OCI-LY7 (cell line): Measurements from ENCODE around the gene METTL26. TPM values are rescaled to one million over a fixed set of nuclear protein-coding genes. Genes with fewer than 3 reads are reported as not detected.

ENCODE experiments used
- BruUV-seq: library from RNA; stranded (reverse); fragments of 400-500 nt; replicated peaks from 2 replicates; lab custom pipeline; 2021; lab: Mats Ljungman, UMichigan
- CTCF ChIA-PET: fragments of 300-600 bp; sonication (Branson Sonifier 250); formaldehyde crosslinking; loops from one replicate; lab custom pipeline; 2022; ENCODE audit warnings: antibody characterized with exemption; ENCODE audit not compliant: unreplicated experiment; lab: Charles Lee
- POLR2A ChIA-PET: fragments of 300-600 bp; sonication (Branson Sonifier 250); formaldehyde crosslinking; loops from one replicate; lab custom pipeline; 2022; ENCODE audit warnings: antibody characterized with exemption; lab: Charles Lee
- DNase-seq: peaks from one replicate; pipeline ENCODE4 v3.0.0-alpha.2; 2015; ENCODE audit warnings: low spot score
- H2AFZ ChIP-seq: fragments of 200-600 bp; sonication (generic), shearing (Covaris generic); 2 replicates; pipeline ENCODE4 v1.6.1; 2014; ENCODE audit warnings: mild to moderate bottlenecking, antibody characterized with exemption, low read length, moderate library complexity
- H3K27ac ChIP-seq: fragments of 200-600 bp; sonication (generic); 2 replicates; pipeline ENCODE4 v1.5.1; 2014; ENCODE audit warnings: mixed run types, low read depth, mild to moderate bottlenecking, moderate library complexity, low read length, inconsistent platforms; ENCODE audit not compliant: poor library complexity, severe bottlenecking
- H3K36me3 ChIP-seq: fragments of 200-600 bp; sonication (generic); 2 replicates; pipeline ENCODE4 v1.6.1; 2014; ENCODE audit warnings: mild to moderate bottlenecking, antibody characterized with exemption, low read length, moderate library complexity, mixed read lengths; ENCODE audit not compliant: insufficient read depth
- H3K4me1 ChIP-seq: fragments of 200-600 bp; sonication (generic); 2 replicates; pipeline ENCODE4 v1.5.1; 2014; ENCODE audit warnings: mild to moderate bottlenecking, low read length; ENCODE audit not compliant: insufficient read depth, poor library complexity, severe bottlenecking
- H3K4me2 ChIP-seq: fragments of 200-600 bp; sonication (generic); 2 replicates; pipeline ENCODE4 v1.6.1; 2014; ENCODE audit warnings: mild to moderate bottlenecking, low read length
- H3K4me3 ChIP-seq: fragments of 200-600 bp; sonication (generic); 2 replicates; pipeline ENCODE4 v1.5.1; 2014; ENCODE audit warnings: mild to moderate bottlenecking, low read depth, low read length; ENCODE audit not compliant: poor library complexity, severe bottlenecking
- H3K79me2 ChIP-seq: fragments of 200-600 bp; sonication (generic); 2 replicates; pipeline ENCODE4 v1.6.1; 2016; ENCODE audit warnings: low read depth, mild to moderate bottlenecking, low read length, moderate library complexity, mixed read lengths; ENCODE audit not compliant: insufficient read depth
- H3K9me2 ChIP-seq: fragments of 200-600 bp; sonication (generic); 2 replicates; pipeline ENCODE4 v1.6.1; 2016; ENCODE audit warnings: mild to moderate bottlenecking, low read length, mixed read lengths; ENCODE audit not compliant: insufficient read depth
- H3K9me3 ChIP-seq: fragments of 200-600 bp; sonication (generic); 2 replicates; pipeline ENCODE4 v1.6.1; 2014; ENCODE audit warnings: mild to moderate bottlenecking, mixed run types, low read length, mixed read lengths
- H4K20me1 ChIP-seq: fragments of 200-600 bp; sonication (generic); 2 replicates; pipeline ENCODE4 v1.6.1; 2014; ENCODE audit warnings: mild to moderate bottlenecking, antibody characterized with exemption, low read length, moderate library complexity, mixed read lengths; ENCODE audit not compliant: insufficient read depth
- CTCF ChIP-seq: fragments of 200-600 bp; sonication (generic); conservative IDR thresholded peaks from 2 replicates; pipeline ENCODE4 v1.5.1; 2014; ENCODE audit warnings: mild to moderate bottlenecking, antibody characterized with exemption, low read length, moderate library complexity, mixed read lengths
- EZH2phosphoT487 ChIP-seq: fragments of 200-600 bp; sonication (generic); IDR thresholded peaks from 2 replicates; pipeline ENCODE4 v1.6.1; 2018; ENCODE audit warnings: low read depth, borderline replicate concordance, mild to moderate bottlenecking, mixed run types, antibody characterized with exemption, low read length, moderate library complexity, mixed read lengths
- intact Hi-C: fragments of 100-400 bp; cut with micrococcal nuclease; formaldehyde crosslinking; loops from one replicate; pipeline ENCODE4 v1.10.0; 2022; ENCODE audit not compliant: unreplicated experiment
- total RNA-seq, 2 experiments: library from RNA; depleted of rRNA in 1 of 2; stranded (reverse); fragments of >200 nt in 1 of 2; shearing (Covaris generic) in 1 of 2; gene quantifications; 2 replicates each; pipeline ENCODE4 v1.2.3, GENCODE V29; 2014 to 2022

The METTL26 gene
- total RNA-seq, 2 experiments from 2014 or later = 99.0 to 152 TPM

GRCh38 chr16:672371-672770 is 36.3 kb upstream of the METTL26 start:
- no peak overlapping the region for H2AFZ ChIP-seq
- no peaks in the 10 kb centered on the region for H3K9me2 ChIP-seq
- H3K79me2 ChIP-seq = peaks cover 12% of the 10 kb centered on the region; the same call in 1 of the 2 replicates
- peaks cover 45% of the 10 kb centered on the region for H3K36me3 ChIP-seq
- peaks cover 15% of the 10 kb centered on the region for H3K4me1 ChIP-seq
- BruUV-seq = no TSS peak
- ChIA-PET CTCF (no interaction called here), POLR2A (no interaction called here)
- no peak for DNase-seq
- no peaks in the 10 kb centered on the region for H4K20me1 ChIP-seq
- H3K27ac ChIP-seq = no peak overlapping the region
- no peak for TF ChIP-seq CTCF
- no peak for TF ChIP-seq EZH2phosphoT487
- no peak overlapping the region for H3K4me2 ChIP-seq
- H3K9me3 ChIP-seq = no peaks in the 10 kb centered on the region
- H3K4me3 ChIP-seq = no peak overlapping the region
- intact Hi-C loops = no loop called here

- intact Hi-C loops = no loop called here
- no peak for DNase-seq
- Histone ChIP-seq H2AFZ (no peak overlapping the region), H3K9me3 (no peaks in the 10 kb centered on the region), H3K9me2 (no peaks in the 10 kb centered on the region), H3K4me1 (peaks cover 14% of the 10 kb centered on the region), H3K36me3 (peaks cover 45% of the 10 kb centered on the region), H4K20me1 (no peaks in the 10 kb centered on the region), H3K27ac (no peak overlapping the region), H3K4me3 (no peak overlapping the region), H3K4me2 (no peak overlapping the region), H3K79me2 (peaks cover 12% of the 10 kb centered on the region; the same call in 1 of the 2 replicates)
- POLR2A ChIA-PET = interaction anchor here (0.6 kb wide), 1 partner anchor 587 kb away, joined by 4 read pairs; no protein-coding TSS in a partner anchor
- no TSS peak for BruUV-seq
- CTCF ChIA-PET = no interaction called here
- TF ChIP-seq EZH2phosphoT487 (no peak), CTCF (no peak)
Measured at GRCh38 chr16:671353-672131, 35.4 kb upstream of the METTL26 start.
